ENCODE measurements around the gene SLC28A1. TPM values are rescaled to one million over a fixed set of nuclear protein-coding genes. Genes with fewer than 3 reads are reported as not detected.

Gene SLC28A1
- polyA plus RNA-seq, 1 of the 3 experiments (the other 2 are of a cell fraction): not detected

GRCh38 chr15:84863565-84864443, 20.7 kb upstream of the SLC28A1 start:
- H2AFZ ChIP-seq (ENCODE audit: low read depth): no peak overlapping the region
- H3K4me2 ChIP-seq: no peak overlapping the region
- H3K79me2 ChIP-seq (ENCODE audit: insufficient read depth): no peaks in the 10 kb centered on the region
- no peak for DNase-seq
- H3K9me3 ChIP-seq: no peaks in the 10 kb centered on the region
- no peak overlapping the region for H3K4me3 ChIP-seq (ENCODE audit: low read depth in 2 of 2, low read length in 1 of 2)
- CTCF ChIA-PET: interaction anchor here (0.6 to 2.8 kb wide), 8 partner anchors 9 to 293 kb away, joined by 3 to 13 read pairs (median 4); no protein-coding TSS in a partner anchor
- H3K27me3 ChIP-seq (ENCODE audit: insufficient read depth): no peaks in the 10 kb centered on the region
- H3F3A ChIP-seq (replicated peaks; ENCODE audit: insufficient read depth): no peaks in the 10 kb centered on the region
- WGBS (ENCODE audit: low lambda C conversion rate): 88% methylated on average over 13 of the region's 13 CpGs
- TF ChIP-seq GATA2 (CRISPR knock-in tag; IDR thresholded peaks at IDR 0.05): no peak
- TF ChIP-seq CTCF (IDR thresholded peaks at IDR 0.05): peak; percentile 8; the same call in 1 of the 2 replicates
- no peak for TF ChIP-seq ZBTB33 (IDR thresholded peaks at IDR 0.05; ENCODE audit: borderline replicate concordance, low read depth)
- no peak for TF ChIP-seq USF1 (IDR thresholded peaks at IDR 0.05; ENCODE audit: borderline replicate concordance, low read depth)
- TF ChIP-seq RAD21 (IDR thresholded peaks at IDR 0.05; ENCODE audit: low read length): peak; percentile 37
- H3K27ac ChIP-seq (ENCODE audit: low read depth in 2 of 2, low read length in 1 of 2): no peak overlapping the region; a peak in 1 of 4 replicates
- H3K9ac ChIP-seq: no peak overlapping the region
- H4K20me1 ChIP-seq (ENCODE audit: insufficient read depth): no peaks in the 10 kb centered on the region
- H3K36me3 ChIP-seq (replicated peaks in 1 of 2; ENCODE audit: control insufficient read depth in 1 of 2, insufficient read depth in 2 of 2, low read length in 1 of 2): no peaks in the 10 kb centered on the region
- peaks cover 0 to 6% of the 10 kb centered on the region in 2 experiments; a peak in 1 of 4 replicates for H3K4me1 ChIP-seq (ENCODE audit: control insufficient read depth in 1 of 2, insufficient read depth in 2 of 2, low read depth in 1 of 2, low read length in 1 of 2)
- POLR2A ChIA-PET: interaction anchor here (1.0 to 1.4 kb wide), 2 partner anchors 19 to 148 kb away, joined by 3 to 5 read pairs; partner anchors contain the start of gene SEC11A
- no peaks in the 10 kb centered on the region for H3K9me2 ChIP-seq

- no peak overlapping the region for H3K4me2 ChIP-seq
- no peaks in the 10 kb centered on the region for H3F3A ChIP-seq (replicated peaks; ENCODE audit: insufficient read depth)
- WGBS (ENCODE audit: low lambda C conversion rate): 67% methylated on average over 6 of the region's 7 CpGs
- DNase-seq: no peak
- no peak overlapping the region; a peak in 1 of 4 replicates for H3K27ac ChIP-seq (ENCODE audit: low read depth in 2 of 2, low read length in 1 of 2)
- no peaks in the 10 kb centered on the region for H3K9me2 ChIP-seq
- H4K20me1 ChIP-seq (ENCODE audit: insufficient read depth): no peaks in the 10 kb centered on the region
- H3K27me3 ChIP-seq (ENCODE audit: insufficient read depth): no peaks in the 10 kb centered on the region
- POLR2A ChIA-PET: interaction anchor here (1.4 to 1.6 kb wide), 2 partner anchors 50 to 148 kb away, joined by 4 to 5 read pairs; partner anchors contain the start of gene SEC11A
- H3K79me2 ChIP-seq (ENCODE audit: insufficient read depth): no peaks in the 10 kb centered on the region
- H3K9ac ChIP-seq: no peak overlapping the region
- no peak overlapping the region for H2AFZ ChIP-seq (ENCODE audit: low read depth)
- H3K4me1 ChIP-seq (ENCODE audit: control insufficient read depth in 1 of 2, insufficient read depth in 2 of 2, low read depth in 1 of 2, low read length in 1 of 2): peaks cover 0 to 6% of the 10 kb centered on the region in 2 experiments; a peak in 1 of 4 replicates
- no peaks in the 10 kb centered on the region for H3K9me3 ChIP-seq
- H3K4me3 ChIP-seq (ENCODE audit: low read depth in 2 of 2, low read length in 1 of 2): no peak overlapping the region
- H3K36me3 ChIP-seq (replicated peaks in 1 of 2; ENCODE audit: control insufficient read depth in 1 of 2, insufficient read depth in 2 of 2, low read length in 1 of 2): no peaks in the 10 kb centered on the region
- CTCF ChIA-PET: interaction anchor here (0.6 to 2.8 kb wide), 8 partner anchors 10 to 294 kb away, joined by 3 to 13 read pairs (median 4); no protein-coding TSS in a partner anchor
- TF ChIP-seq PBX3 (IDR thresholded peaks at IDR 0.05) (no peak), GATA2 (CRISPR knock-in tag; IDR thresholded peaks at IDR 0.05) (no peak), USF2 (IDR thresholded peaks at IDR 0.05; ENCODE audit: borderline replicate concordance, low read depth, low read length) (no peak), ELF1 (IDR thresholded peaks at IDR 0.05) (no peak), ZBTB33 (IDR thresholded peaks at IDR 0.05; ENCODE audit: borderline replicate concordance, low read depth) (no peak), RFX5 (IDR thresholded peaks at IDR 0.05; ENCODE audit: low read length) (no peak), EZH2phosphoT487 (IDR thresholded peaks at IDR 0.05; ENCODE audit: borderline replicate concordance, low read depth) (no peak), GABPA (IDR thresholded peaks at IDR 0.05; ENCODE audit: low read depth) (no peak), RAD21 (IDR thresholded peaks at IDR 0.05; ENCODE audit: low read length) (no peak), JUND (IDR thresholded peaks at IDR 0.05) (no peak), FOSL2 (IDR thresholded peaks at IDR 0.05; ENCODE audit: borderline replicate concordance, low read depth) (no peak), SMC3 (IDR thresholded peaks at IDR 0.05; ENCODE audit: low read depth, low read length) (no peak), RXRA (IDR thresholded peaks at IDR 0.05; ENCODE audit: borderline replicate concordance, low read depth) (no peak), TAF1 (IDR thresholded peaks at IDR 0.05; ENCODE audit: borderline replicate concordance, low read depth, low read length) (no peak)
Measured at GRCh38 chr15:84864444-84864795, 20.0 kb upstream of the SLC28A1 start.

All from SK-N-SH (cell line).